ENCODE results near the gene PGPEP1. TPM values are rescaled to one million over a fixed set of nuclear protein-coding genes. Genes with fewer than 3 reads are reported as not detected.

PGPEP1 gene
- total and polyA plus RNA-seq, 10 donors: 9.3 to 65.6 (median 37.4) TPM

DNA sequence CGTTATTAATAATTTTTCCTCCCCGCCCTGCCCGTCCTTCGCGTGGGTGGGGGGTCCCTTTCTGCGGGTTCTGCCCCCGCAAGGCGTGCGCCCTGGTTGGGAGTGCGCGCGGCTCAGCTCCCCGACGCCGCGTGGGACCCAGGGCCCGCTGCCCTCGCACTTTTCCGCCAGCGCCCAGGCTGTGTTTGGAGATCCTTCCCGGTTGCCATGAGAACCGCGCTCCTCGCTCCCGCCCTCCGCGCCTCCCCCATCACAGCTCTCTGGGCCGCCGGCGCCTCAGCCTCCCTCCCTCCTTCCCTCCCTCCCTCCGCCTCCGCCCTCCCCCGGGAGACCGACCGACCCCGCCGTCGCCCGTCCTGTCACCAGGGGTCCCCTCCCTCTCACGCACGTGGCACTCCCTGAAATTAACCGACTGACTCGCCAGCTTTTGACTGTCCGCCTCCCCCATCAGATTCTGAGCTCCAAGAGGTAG lies 76.4 kb downstream of the PGPEP1 start:
- Histone ChIP-seq H3K27ac (peak overlapping the region; percentile 64 to 94 (median 90)), H3K9me3 (no peaks in the 10 kb centered on the region), H3K4me1 (peaks cover 62 to 81% (median 72%) of the 10 kb centered on the region in 6 donors), H3K36me3 (no peaks in the 10 kb centered on the region), H3K27me3 (replicated peaks in 1 of 7) (peaks cover 0 to 74% (median 11%) of the 10 kb centered on the region in 7 donors), H3K4me3 (peak overlapping the region in 7 of 8 donors; percentile 3 to 88 (median 39))
- DNase-seq: peak; percentile 92
- TF ChIP-seq POLR2A (IDR thresholded peaks at IDR 0.05) (no peak), POLR2AphosphoS5 (IDR thresholded peaks at IDR 0.05) (peak; percentile 31 to 77 (median 76))
- 1 to 2% (median 1%) methylated on average over 40 to 44 of the region's 44 CpGs for WGBS, 5 donors
- intact Hi-C loops (cut with DNase I; ENCODE audit: low total_unique reads): no loop called here

DNA sequence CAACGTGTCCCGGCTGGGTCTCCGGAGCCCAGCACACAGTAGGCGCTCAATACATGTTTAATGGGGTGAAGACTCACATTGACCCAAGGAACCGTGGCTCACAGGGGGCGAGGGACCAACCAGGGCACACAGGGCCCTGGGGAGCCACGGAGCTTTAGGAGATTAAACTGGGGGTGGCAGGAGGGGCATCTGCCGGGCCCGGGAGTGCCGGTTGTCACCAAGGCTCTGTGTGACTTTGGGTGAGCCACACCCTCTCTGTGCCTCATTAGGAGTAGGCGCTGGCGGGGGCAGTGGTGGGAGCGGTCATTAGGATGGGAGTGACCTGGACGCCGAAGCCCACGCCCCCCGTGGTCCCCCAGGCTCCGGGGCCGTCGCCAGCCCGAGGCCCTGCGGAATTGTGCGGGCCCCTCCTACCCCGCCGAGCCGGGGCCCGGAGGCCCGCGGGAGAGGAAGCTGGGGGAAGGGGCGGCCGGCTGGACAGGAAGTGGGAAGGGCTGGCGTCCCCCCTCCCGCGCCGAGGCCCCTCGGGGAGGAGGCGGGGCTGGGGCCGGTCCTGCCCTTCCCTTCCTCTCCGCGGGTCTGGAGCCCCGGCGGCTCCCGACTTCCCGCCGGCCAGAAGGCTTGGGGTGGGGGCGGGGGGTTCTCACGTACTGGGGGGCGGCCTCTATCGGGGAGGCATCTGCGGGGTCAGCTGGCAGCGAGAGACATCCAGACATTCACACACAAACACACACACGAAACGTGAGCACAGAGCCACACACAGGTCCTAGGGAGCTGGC lies 77.0 kb downstream of the PGPEP1 start:
- Histone ChIP-seq H3K27me3 (replicated peaks in 1 of 7) (peaks cover 0 to 68% (median 11%) of the 10 kb centered on the region in 7 donors), H3K9me3 (no peaks in the 10 kb centered on the region), H3K27ac (peak overlapping the region; percentile 64 to 94 (median 90)), H3K36me3 (no peaks in the 10 kb centered on the region), H3K4me3 (peak overlapping the region in 7 of 8 donors; percentile 33 to 88 (median 39)), H3K4me1 (peaks cover 68 to 88% (median 78%) of the 10 kb centered on the region in 6 donors)
- peak; percentile 93 for DNase-seq
- intact Hi-C loops (cut with DNase I; ENCODE audit: low total_unique reads): no loop called here
- 0 to 2% (median 1%) methylated on average over 17 to 52 of the region's 53 CpGs for WGBS, 5 donors
- TF ChIP-seq, protein P1, sequence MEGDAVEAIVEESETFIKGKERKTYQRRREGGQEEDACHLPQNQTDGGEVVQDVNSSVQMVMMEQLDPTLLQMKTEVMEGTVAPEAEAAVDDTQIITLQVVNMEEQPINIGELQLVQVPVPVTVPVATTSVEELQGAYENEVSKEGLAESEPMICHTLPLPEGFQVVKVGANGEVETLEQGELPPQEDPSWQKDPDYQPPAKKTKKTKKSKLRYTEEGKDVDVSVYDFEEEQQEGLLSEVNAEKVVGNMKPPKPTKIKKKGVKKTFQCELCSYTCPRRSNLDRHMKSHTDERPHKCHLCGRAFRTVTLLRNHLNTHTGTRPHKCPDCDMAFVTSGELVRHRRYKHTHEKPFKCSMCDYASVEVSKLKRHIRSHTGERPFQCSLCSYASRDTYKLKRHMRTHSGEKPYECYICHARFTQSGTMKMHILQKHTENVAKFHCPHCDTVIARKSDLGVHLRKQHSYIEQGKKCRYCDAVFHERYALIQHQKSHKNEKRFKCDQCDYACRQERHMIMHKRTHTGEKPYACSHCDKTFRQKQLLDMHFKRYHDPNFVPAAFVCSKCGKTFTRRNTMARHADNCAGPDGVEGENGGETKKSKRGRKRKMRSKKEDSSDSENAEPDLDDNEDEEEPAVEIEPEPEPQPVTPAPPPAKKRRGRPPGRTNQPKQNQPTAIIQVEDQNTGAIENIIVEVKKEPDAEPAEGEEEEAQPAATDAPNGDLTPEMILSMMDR (IDR thresholded peaks at IDR 0.05 in 8 of 11, conservative IDR thresholded peaks at IDR 0.05 in 3 of 11): no peak
- TF ChIP-seq POLR2A (IDR thresholded peaks at IDR 0.05) (no peak), POLR2AphosphoS5 (IDR thresholded peaks at IDR 0.05) (peak; percentile 54 to 85 (median 75))

DNA sequence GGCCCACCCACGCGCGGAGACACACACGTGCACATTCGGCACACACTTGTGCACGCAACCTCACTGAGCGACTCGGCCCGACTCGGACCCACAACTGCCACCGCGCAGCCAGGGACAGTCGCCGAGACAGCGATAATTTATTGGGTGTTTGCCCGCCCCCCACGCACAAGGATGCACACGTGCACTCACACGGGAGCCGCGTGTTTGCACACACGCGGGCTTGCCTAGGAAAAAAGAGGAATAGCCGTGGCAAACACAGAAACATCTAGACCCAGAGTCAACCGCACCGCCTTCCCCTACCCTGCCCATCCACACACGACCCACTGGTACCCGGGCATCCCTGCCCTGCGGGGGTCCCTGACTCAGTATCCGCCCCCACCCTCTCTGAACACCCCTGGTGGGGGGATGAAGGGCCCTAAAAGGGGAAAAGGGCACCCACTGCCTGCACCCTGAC lies 77.7 kb downstream of the PGPEP1 start:
- intact Hi-C loops (cut with DNase I; ENCODE audit: low total_unique reads): no loop called here
- DNase-seq: peak; percentile 85
- Histone ChIP-seq H3K9me3 (no peaks in the 10 kb centered on the region), H3K4me1 (peaks cover 74 to 93% (median 85%) of the 10 kb centered on the region in 6 donors), H3K27me3 (replicated peaks in 1 of 7) (peaks cover 0 to 62% (median 11%) of the 10 kb centered on the region in 7 donors), H3K27ac (peak overlapping the region; percentile 64 to 94 (median 90)), H3K36me3 (no peaks in the 10 kb centered on the region), H3K4me3 (peak overlapping the region in 7 of 8 donors; percentile 33 to 88 (median 39))
- WGBS, 5 donors: 5 to 19% (median 11%) methylated on average over 13 to 30 of the region's 30 CpGs
- TF ChIP-seq POLR2AphosphoS5 (IDR thresholded peaks at IDR 0.05): no peak

DNA sequence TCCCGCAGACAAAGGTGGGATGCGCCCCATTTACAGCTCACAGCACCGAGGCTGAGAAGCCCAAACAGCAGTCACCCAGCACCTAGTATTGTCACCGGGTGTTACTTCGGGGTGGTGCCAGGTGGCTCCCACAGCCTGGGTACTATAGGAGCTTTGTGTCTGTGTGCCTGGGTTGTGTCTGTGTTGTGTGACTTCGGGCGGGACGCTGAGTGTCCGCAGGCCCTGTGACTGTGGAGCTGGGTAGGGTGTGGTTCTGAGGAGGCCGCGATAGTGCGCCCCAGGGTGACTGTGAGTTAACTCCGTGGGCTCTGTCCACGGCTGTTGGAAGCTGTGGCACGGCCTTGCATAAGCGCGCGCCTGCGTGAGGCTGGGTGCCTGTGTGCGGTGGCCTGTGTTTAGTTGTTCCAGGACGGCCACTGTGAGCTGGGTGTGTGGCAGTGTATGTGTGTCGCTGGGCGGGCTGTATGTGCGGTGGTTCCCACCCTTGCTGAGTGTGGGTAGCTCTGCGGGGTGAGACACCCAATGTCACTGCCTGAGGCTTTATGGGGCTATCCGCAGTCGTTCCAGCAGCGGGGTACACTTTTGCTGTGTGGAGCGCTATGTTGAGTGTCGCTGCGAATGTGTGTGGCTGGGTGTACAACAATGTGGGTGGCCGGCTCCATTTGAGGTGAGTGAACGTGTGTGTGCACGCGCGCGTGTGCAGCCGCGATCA lies 78.2 kb downstream of the PGPEP1 start:
- WGBS, 5 donors: 22 to 27% (median 23%) methylated on average over 25 to 39 of the region's 39 CpGs
- no peaks in the 10 kb centered on the region for H3K9me3 ChIP-seq
- peak overlapping the region; percentile 64 to 94 (median 90) for H3K27ac ChIP-seq
- intact Hi-C loops (cut with DNase I; ENCODE audit: low total_unique reads): no loop called here
- H3K4me3 ChIP-seq: peak overlapping the region; percentile 64 to 88 (median 70)
- TF ChIP-seq POLR2A (IDR thresholded peaks at IDR 0.05): no peak
- TF ChIP-seq, protein P1 (IDR thresholded peaks at IDR 0.05 in 8 of 11, conservative IDR thresholded peaks at IDR 0.05 in 3 of 11): no peak
- no peak for TF ChIP-seq POLR2AphosphoS5 (IDR thresholded peaks at IDR 0.05)
- H3K36me3 ChIP-seq: no peaks in the 10 kb centered on the region
- peaks cover 80 to 95% (median 90%) of the 10 kb centered on the region in 6 donors for H3K4me1 ChIP-seq
- peaks cover 0 to 62% (median 11%) of the 10 kb centered on the region in 7 donors for H3K27me3 ChIP-seq (replicated peaks in 1 of 7)
- peak; percentile 86 for DNase-seq
